GM12892 (cell line): Measurements from ENCODE around the gene SMIM28.

ENCODE experiments used
- POLR2A ChIP-seq: IDR thresholded peaks from 2 replicates; pipeline ENCODE4 v1.6.1; 2011; ENCODE audit warnings: low read depth, low read length, control low read depth
- POLR2AphosphoS5 ChIP-seq: IDR thresholded peaks from 2 replicates; pipeline ENCODE4 v1.6.1; 2011; ENCODE audit warnings: low read depth, low read length, control low read depth
- TAF1 ChIP-seq: IDR thresholded peaks from 2 replicates; pipeline ENCODE4 v1.6.1; 2011; ENCODE audit warnings: low read depth, mild to moderate bottlenecking, control low read depth, low read length, borderline replicate concordance

GRCh38 chr6:138416206-138416605, 38.5 kb downstream of the SMIM28 start:
- no peak for TF ChIP-seq POLR2AphosphoS5
- TF ChIP-seq POLR2A, result no peak
- TF ChIP-seq TAF1, result no peak
